SK-N-SH treated with all-trans-retinoic acid at 6 μM for 48 hours (cell line): ENCODE measurements around the gene RNFT2.

ENCODE experiments used
- ATAC-seq: fragments of 200-7000 bp; cut with Tn5 transposase; 3 replicates; pipeline ENCODE4 v1.9.1; 2020; ENCODE audit warnings: mild to moderate bottlenecking, moderate library complexity
- ARNTL ChIP-seq: fragments of 450-650 bp; formaldehyde crosslinking; IDR thresholded peaks from 2 replicates; pipeline ENCODE4 v1.5.0; 2020; ENCODE audit warnings: low read depth, mild to moderate bottlenecking, moderate library complexity, borderline replicate concordance
- BACH2 ChIP-seq: fragments of 250-450 bp; sonication (Bioruptor Pico); IDR thresholded peaks from 2 replicates; pipeline ENCODE4 v1.9.0; 2021; ENCODE audit warnings: mild to moderate bottlenecking, borderline replicate concordance
- CREB5 ChIP-seq: fragments of 250-450 bp; sonication (Bioruptor Pico); IDR thresholded peaks from 2 replicates; pipeline ENCODE4 v1.5.1; 2020; ENCODE audit warnings: low read depth, mild to moderate bottlenecking, moderate library complexity
- CSDC2 ChIP-seq: fragments of 250-450 bp; sonication (Bioruptor Pico); IDR thresholded peaks from 2 replicates; pipeline ENCODE4 v1.5.0; 2020; ENCODE audit warnings: mild to moderate bottlenecking, moderate library complexity
- GLIS3 ChIP-seq: fragments of 250-450 bp; sonication (Bioruptor Pico); IDR thresholded peaks from 2 replicates; pipeline ENCODE4 v1.5.0; 2020; ENCODE audit warnings: mild to moderate bottlenecking, moderate library complexity
- ISL1 ChIP-seq: fragments of 250-450 bp; sonication (Bioruptor Pico); IDR thresholded peaks from 2 replicates; pipeline ENCODE4 v2.1.2; 2022; ENCODE audit warnings: mild to moderate bottlenecking, moderate library complexity
- OSR1 ChIP-seq: fragments of 250-450 bp; sonication (Bioruptor Pico); IDR thresholded peaks from 2 replicates; pipeline ENCODE4 v1.8.0; 2022; ENCODE audit warnings: moderate library complexity, mild to moderate bottlenecking, inconsistent platforms
- PATZ1 ChIP-seq: fragments of 250-450 bp; sonication (Bioruptor Pico); IDR thresholded peaks from 2 replicates; pipeline ENCODE4 v1.8.0; 2020; ENCODE audit warnings: mild to moderate bottlenecking, moderate library complexity, borderline replicate concordance
- POU6F1 ChIP-seq: fragments of 250-450 bp; sonication (Bioruptor Pico); IDR thresholded peaks from 2 replicates; pipeline ENCODE4 v1.8.0; 2021; ENCODE audit warnings: low read depth, mild to moderate bottlenecking, moderate library complexity, borderline replicate concordance
- PPARA ChIP-seq: fragments of 250-450 bp; sonication (Bioruptor Pico); IDR thresholded peaks from 2 replicates; pipeline ENCODE4 v1.5.0; 2020; ENCODE audit warnings: mild to moderate bottlenecking, borderline replicate concordance
- RARB ChIP-seq: fragments of 250-450 bp; sonication (Bioruptor Pico); IDR thresholded peaks from 2 replicates; pipeline ENCODE4 v1.8.0; 2021; ENCODE audit warnings: mild to moderate bottlenecking, moderate library complexity
- SNAI2 ChIP-seq: fragments of 250-450 bp; sonication (Bioruptor Pico); IDR thresholded peaks from 2 replicates; pipeline ENCODE4 v1.5.0; 2020; ENCODE audit warnings: mild to moderate bottlenecking, moderate library complexity
- TCF4 ChIP-seq: fragments of 250-450 bp; sonication (Bioruptor Pico); IDR thresholded peaks from 2 replicates; pipeline ENCODE4 v1.8.0; 2021; ENCODE audit warnings: mild to moderate bottlenecking, moderate library complexity, borderline replicate concordance
- TOX ChIP-seq: fragments of 250-450 bp; sonication (Bioruptor Pico); IDR thresholded peaks from 2 replicates; pipeline ENCODE4 v1.8.0; 2021; ENCODE audit warnings: mild to moderate bottlenecking, moderate library complexity, borderline replicate concordance
- TSHZ2 ChIP-seq: fragments of 250-450 bp; sonication (Bioruptor Pico); IDR thresholded peaks from 2 replicates; pipeline ENCODE4 v1.5.0; 2020; ENCODE audit warnings: mild to moderate bottlenecking, moderate library complexity
- ZC3H10 ChIP-seq: fragments of 250-450 bp; sonication (Bioruptor Pico); IDR thresholded peaks from 2 replicates; pipeline ENCODE4 v1.5.1; 2021; ENCODE audit warnings: mild to moderate bottlenecking, moderate library complexity
- ZFP3 ChIP-seq: fragments of 250-450 bp; sonication (Bioruptor Pico); IDR thresholded peaks from 2 replicates; pipeline ENCODE4 v1.5.0; 2020; ENCODE audit warnings: mild to moderate bottlenecking, moderate library complexity
- ZFP30 ChIP-seq: fragments of 450-650 bp; formaldehyde crosslinking; IDR thresholded peaks from 2 replicates; pipeline ENCODE4 v1.5.0; 2022; ENCODE audit warnings: mild to moderate bottlenecking, moderate library complexity
- ZNF70 ChIP-seq: fragments of 450-650 bp; formaldehyde crosslinking; IDR thresholded peaks from 2 replicates; pipeline ENCODE4 v1.5.0; 2020; ENCODE audit warnings: mild to moderate bottlenecking, moderate library complexity
- ZNF8 ChIP-seq: fragments of 450-650 bp; formaldehyde crosslinking; IDR thresholded peaks from 2 replicates; pipeline ENCODE4 v1.5.0; 2020; ENCODE audit warnings: mild to moderate bottlenecking, moderate library complexity
- TF ChIP-seq, protein P1 (sequence below): fragments of 250-450 bp; sonication (Bioruptor Pico); IDR thresholded peaks from 2 replicates; pipeline ENCODE4 v1.5.1; 2021; ENCODE audit warnings: mild to moderate bottlenecking, moderate library complexity

The RNFT2 gene

DNA sequence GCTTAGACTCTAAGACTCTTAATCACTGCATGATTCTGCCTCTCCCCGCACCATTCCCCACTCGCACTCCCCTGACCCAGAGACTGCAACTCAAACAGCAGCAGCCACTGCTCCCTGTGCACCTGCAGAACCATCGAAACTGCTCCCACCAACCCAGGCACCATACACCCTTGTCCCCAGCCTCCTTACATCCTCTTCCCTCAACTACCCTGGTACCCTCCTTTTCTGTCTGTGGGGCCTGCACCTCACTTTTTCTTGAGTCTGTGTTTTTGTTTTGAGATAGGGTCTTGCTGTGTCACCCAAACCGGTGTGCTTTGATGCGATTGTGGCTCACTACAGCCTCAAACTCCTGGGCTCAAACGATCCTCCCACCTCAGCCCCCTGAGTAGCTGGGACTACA lies 69.4 kb downstream of the RNFT2 start:
- no peak for ATAC-seq
- TF ChIP-seq ZFP3 (CRISPR knock-in tag) (no peak), ZNF8 (CRISPR knock-in tag) (no peak), GLIS3 (CRISPR knock-in tag) (no peak), CREB5 (CRISPR knock-in tag) (no peak), CSDC2 (CRISPR knock-in tag) (no peak), ISL1 (CRISPR knock-in tag) (no peak), POU6F1 (CRISPR knock-in tag) (no peak), SNAI2 (CRISPR knock-in tag) (no peak)

GRCh38 chr12:116808113-116809105 lies 70.3 kb downstream of the RNFT2 start:
- no peak for ATAC-seq
- TF ChIP-seq PATZ1 (CRISPR knock-in tag), result no peak
- TF ChIP-seq PPARA (CRISPR knock-in tag), result no peak
- no peak for TF ChIP-seq GLIS3 (CRISPR knock-in tag)
- TF ChIP-seq, protein P1, sequence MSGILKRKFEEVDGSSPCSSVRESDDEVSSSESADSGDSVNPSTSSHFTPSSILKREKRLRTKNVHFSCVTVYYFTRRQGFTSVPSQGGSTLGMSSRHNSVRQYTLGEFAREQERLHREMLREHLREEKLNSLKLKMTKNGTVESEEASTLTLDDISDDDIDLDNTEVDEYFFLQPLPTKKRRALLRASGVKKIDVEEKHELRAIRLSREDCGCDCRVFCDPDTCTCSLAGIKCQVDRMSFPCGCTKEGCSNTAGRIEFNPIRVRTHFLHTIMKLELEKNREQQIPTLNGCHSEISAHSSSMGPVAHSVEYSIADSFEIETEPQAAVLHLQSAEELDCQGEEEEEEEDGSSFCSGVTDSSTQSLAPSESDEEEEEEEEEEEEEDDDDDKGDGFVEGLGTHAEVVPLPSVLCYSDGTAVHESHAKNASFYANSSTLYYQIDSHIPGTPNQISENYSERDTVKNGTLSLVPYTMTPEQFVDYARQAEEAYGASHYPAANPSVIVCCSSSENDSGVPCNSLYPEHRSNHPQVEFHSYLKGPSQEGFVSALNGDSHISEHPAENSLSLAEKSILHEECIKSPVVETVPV (CRISPR knock-in tag), result no peak
- no peak for TF ChIP-seq ZC3H10 (CRISPR knock-in tag)
- no peak for TF ChIP-seq ZFP30 (CRISPR knock-in tag)
- no peak for TF ChIP-seq CSDC2 (CRISPR knock-in tag)
- no peak for TF ChIP-seq ZNF70 (CRISPR knock-in tag)
- no peak for TF ChIP-seq TSHZ2 (CRISPR knock-in tag)
- no peak for TF ChIP-seq TCF4 (CRISPR knock-in tag)
- no peak for TF ChIP-seq SNAI2 (CRISPR knock-in tag)

DNA sequence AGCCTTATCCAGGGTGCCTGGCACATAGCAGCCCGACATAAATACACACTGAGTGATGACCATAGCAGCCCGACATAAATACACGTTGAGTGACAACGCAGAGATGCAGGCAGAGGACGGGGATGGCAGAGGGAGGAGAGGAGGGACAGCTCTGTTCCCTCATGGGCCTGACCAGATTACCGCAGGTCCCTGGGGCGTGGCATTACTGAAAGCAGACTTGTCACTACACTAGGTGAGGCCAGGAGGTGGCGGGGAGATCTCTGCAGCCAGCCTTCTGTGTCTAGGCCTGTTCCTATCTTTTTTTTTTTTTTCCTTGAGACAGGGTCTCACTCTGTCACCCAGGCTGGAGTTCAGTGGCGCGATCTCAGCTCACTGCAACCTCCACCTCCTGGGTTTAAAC lies 74.1 kb downstream of the RNFT2 start:
- no peak for ATAC-seq
- TF ChIP-seq BACH2 (CRISPR knock-in tag), result no peak
- TF ChIP-seq OSR1, result no peak
- no peak for TF ChIP-seq POU6F1 (CRISPR knock-in tag)
- no peak for TF ChIP-seq TSHZ2 (CRISPR knock-in tag)
- TF ChIP-seq GLIS3 (CRISPR knock-in tag), result no peak
- TF ChIP-seq TOX (CRISPR knock-in tag), result no peak
- no peak for TF ChIP-seq RARB
- TF ChIP-seq ZNF70 (CRISPR knock-in tag), result no peak
- TF ChIP-seq TCF4 (CRISPR knock-in tag), result no peak
- TF ChIP-seq ARNTL (CRISPR knock-in tag), result no peak
